H1 (cell line): ENCODE measurements around the gene BRAT1. TPM values are rescaled to one million over a fixed set of nuclear protein-coding genes. Genes with fewer than 3 reads are reported as not detected.

Source experiments
- BCL11A ChIP-seq, 2 experiments: IDR thresholded peaks; one replicate each; pipeline ENCODE4 v1.6.1; 2011; ENCODE audit warnings: low read depth in 2 of 2, low read length in 2 of 2, mild to moderate bottlenecking in 2 of 2
- BRCA1 ChIP-seq: IDR thresholded peaks from 2 replicates; pipeline ENCODE4 v1.6.1; 2012; ENCODE audit warnings: low read depth, low read length, improper control_type of control experiment
- CEBPB ChIP-seq: IDR thresholded peaks from 2 replicates; pipeline ENCODE4 v1.6.1; 2012; ENCODE audit warnings: low read depth, low read length
- CHD1 ChIP-seq: IDR thresholded peaks from 2 replicates; pipeline ENCODE4 v1.6.1; 2012; ENCODE audit warnings: low read depth, low read length, improper control_type of control experiment
- GABPA ChIP-seq: IDR thresholded peaks from 2 replicates; pipeline ENCODE4 v1.6.1; 2011; ENCODE audit warnings: mild to moderate bottlenecking, low read length, moderate library complexity, borderline replicate concordance; ENCODE audit not compliant: insufficient read depth
- NANOG ChIP-seq: IDR thresholded peaks from 2 replicates; pipeline ENCODE4 v1.6.1; 2011; ENCODE audit warnings: low read length, low read depth, mild to moderate bottlenecking, inconsistent platforms; ENCODE audit not compliant: insufficient read depth, poor library complexity, severe bottlenecking
- PHF8 ChIP-seq: fragments of 200-600 bp; sonication (generic); conservative IDR thresholded peaks from 2 replicates; pipeline ENCODE4 v1.7.1; 2012; ENCODE audit warnings: low read depth, mild to moderate bottlenecking, inconsistent platforms, low read length, moderate library complexity
- RXRA ChIP-seq: IDR thresholded peaks from 2 replicates; pipeline ENCODE4 v1.6.1; 2011; ENCODE audit warnings: low read depth, mild to moderate bottlenecking, low read length, moderate library complexity; ENCODE audit not compliant: insufficient read depth
- SAP30 ChIP-seq: fragments of 300-600 bp; sonication (generic); IDR thresholded peaks from 2 replicates; pipeline ENCODE4 v1.7.1; 2012; ENCODE audit warnings: low read length, moderate library complexity, mild to moderate bottlenecking, inconsistent platforms; ENCODE audit not compliant: insufficient read depth, insufficient replicate concordance
- SIN3A ChIP-seq, 2 experiments: IDR thresholded peaks in 1 of 2; conservative IDR thresholded peaks in 1 of 2; 2 replicates each; pipeline ENCODE4 v1.6.1; 2011 to 2012; ENCODE audit warnings: low read length in 2 of 2, improper control_type of control experiment in 1 of 2, low read depth in 1 of 2, mild to moderate bottlenecking in 1 of 2
- SP1 ChIP-seq: IDR thresholded peaks from 2 replicates; pipeline ENCODE4 v1.6.1; 2011; ENCODE audit warnings: low read depth, low read length
- SRF ChIP-seq: IDR thresholded peaks from 2 replicates; pipeline ENCODE4 v1.6.1; 2011; ENCODE audit warnings: mild to moderate bottlenecking, low read depth, low read length, moderate library complexity
- TAF1 ChIP-seq: IDR thresholded peaks from 2 replicates; pipeline ENCODE4 v1.6.1; 2011; ENCODE audit warnings: mild to moderate bottlenecking, low read depth, low read length
- USF2 ChIP-seq: IDR thresholded peaks from 2 replicates; pipeline ENCODE4 v1.6.1; 2011; ENCODE audit warnings: low read length, improper control_type of control experiment
- polyA plus RNA-seq, 7 experiments: library from polyadenylated mRNA; depleted of rRNA in 3 of 7; stranded (reverse) in 5 of 7; unstranded in 2 of 7; fragments of >200 nt in 5 of 7; fragments of 200-250 nt in 2 of 7; gene quantifications; 1 replicate in 5 of 7; 2 replicates in 1 of 7; 4 replicates in 1 of 7; pipeline versions ENCODE4 v1.2.1 to v1.2.3, GENCODE V29; 2011 to 2013; ENCODE audit warnings: missing spikeins in 2 of 7, mixed read lengths in 2 of 7
- total RNA-seq: library from RNA; stranded (reverse); fragmentation: NEBNext Ultra II Directional; extraction: Animal tissue kit (Norgen Biotek cat#: 25700); gene quantifications from 2 replicates; pipeline ENCODE4 v1.2.1, GENCODE V29; 2021
- TF ChIP-seq, protein P1 (sequence below): IDR thresholded peaks from 2 replicates; pipeline ENCODE4 v1.6.1; 2012; ENCODE audit warnings: low read length, inconsistent platforms

BRAT1 gene
- total and polyA plus RNA-seq, 2 of the 8 experiments (the other 6 are each of a cell fraction or from before 2014, with no cell fraction given) = 36.8 to 42.3 TPM

DNA sequence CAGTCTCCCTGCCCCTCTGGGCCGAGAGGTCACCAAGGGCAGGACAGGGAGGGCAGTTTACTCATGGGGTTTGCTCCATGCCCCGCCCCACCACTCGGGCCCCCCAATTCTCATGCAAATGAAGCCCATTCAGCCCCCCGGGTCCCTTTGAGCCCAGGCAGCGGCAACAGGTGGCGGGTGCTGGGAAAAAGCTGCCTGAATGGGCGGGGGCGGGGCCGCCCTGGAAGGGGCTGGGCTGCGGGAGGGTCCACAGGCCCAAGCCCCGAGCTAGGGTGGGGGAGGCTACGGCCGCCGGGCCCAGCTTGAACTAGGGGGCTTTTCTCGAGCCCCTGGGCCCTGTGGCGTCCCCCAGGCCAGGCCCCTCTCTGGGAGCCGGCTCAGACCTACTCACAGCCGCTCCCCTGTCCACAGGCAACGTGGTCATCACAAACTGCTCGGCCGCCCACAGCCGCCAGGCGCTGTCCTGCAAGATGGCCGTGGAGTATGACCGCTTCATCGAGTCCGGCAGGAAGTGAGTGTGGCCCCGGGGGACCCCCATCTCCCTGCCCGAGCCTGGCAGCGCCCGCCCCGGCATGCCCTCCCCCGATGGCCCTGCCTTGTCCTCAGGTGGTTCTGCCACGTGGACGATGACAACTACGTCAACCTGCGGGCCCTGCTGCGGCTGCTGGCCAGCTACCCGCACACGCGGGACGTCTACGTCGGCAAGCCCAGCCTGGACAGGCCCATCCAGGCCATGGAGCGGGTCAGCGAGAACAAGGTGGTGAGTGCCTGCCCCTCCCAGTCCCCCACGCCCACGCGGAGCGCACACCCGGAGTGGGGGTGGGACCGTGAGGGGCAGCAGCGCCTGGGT, 30.3 kb downstream of the BRAT1 start (continued):
- TF ChIP-seq USF2 = no peak
- TF ChIP-seq GABPA = 0 out of 2 replicates have a peak, but pooled peaks have one; percentile 44
- no peak for TF ChIP-seq BRCA1
- no peak for TF ChIP-seq SAP30
- no peak for TF ChIP-seq TAF1
- TF ChIP-seq NANOG = peak; percentile 80
- no peak for TF ChIP-seq BCL11A (IDR thresholded peaks at IDR 0.05; ENCODE audit: low read depth in 2 of 2, low read length in 2 of 2)
- TF ChIP-seq, protein P1, sequence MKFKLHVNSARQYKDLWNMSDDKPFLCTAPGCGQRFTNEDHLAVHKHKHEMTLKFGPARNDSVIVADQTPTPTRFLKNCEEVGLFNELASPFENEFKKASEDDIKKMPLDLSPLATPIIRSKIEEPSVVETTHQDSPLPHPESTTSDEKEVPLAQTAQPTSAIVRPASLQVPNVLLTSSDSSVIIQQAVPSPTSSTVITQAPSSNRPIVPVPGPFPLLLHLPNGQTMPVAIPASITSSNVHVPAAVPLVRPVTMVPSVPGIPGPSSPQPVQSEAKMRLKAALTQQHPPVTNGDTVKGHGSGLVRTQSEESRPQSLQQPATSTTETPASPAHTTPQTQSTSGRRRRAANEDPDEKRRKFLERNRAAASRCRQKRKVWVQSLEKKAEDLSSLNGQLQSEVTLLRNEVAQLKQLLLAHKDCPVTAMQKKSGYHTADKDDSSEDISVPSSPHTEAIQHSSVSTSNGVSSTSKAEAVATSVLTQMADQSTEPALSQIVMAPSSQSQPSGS = no peak
- no peak for TF ChIP-seq SIN3A (conservative IDR thresholded peaks at IDR 0.05 in 1 of 2, IDR thresholded peaks at IDR 0.05 in 1 of 2; ENCODE audit: low read depth in 1 of 2, low read length in 2 of 2)
- 0 out of 2 replicates have a peak, but pooled peaks have one; percentile 40 for TF ChIP-seq RXRA
- TF ChIP-seq SP1 = 0 out of 2 replicates have a peak, but pooled peaks have one; percentile 43
- TF ChIP-seq PHF8 = no peak
- no peak for TF ChIP-seq SRF
- no peak for TF ChIP-seq CHD1
- TF ChIP-seq CEBPB = no peak
